ENCODE measurements around the gene SBF2. TPM values are rescaled to one million over a fixed set of nuclear protein-coding genes. Genes with fewer than 3 reads are reported as not detected.

Gene SBF2
- total and polyA plus RNA-seq, 9 of the 15 experiments (the other 6 are each of a cell fraction or from before 2014, with no cell fraction given): 0.80 to 9.5 (median 5.0) TPM

DNA sequence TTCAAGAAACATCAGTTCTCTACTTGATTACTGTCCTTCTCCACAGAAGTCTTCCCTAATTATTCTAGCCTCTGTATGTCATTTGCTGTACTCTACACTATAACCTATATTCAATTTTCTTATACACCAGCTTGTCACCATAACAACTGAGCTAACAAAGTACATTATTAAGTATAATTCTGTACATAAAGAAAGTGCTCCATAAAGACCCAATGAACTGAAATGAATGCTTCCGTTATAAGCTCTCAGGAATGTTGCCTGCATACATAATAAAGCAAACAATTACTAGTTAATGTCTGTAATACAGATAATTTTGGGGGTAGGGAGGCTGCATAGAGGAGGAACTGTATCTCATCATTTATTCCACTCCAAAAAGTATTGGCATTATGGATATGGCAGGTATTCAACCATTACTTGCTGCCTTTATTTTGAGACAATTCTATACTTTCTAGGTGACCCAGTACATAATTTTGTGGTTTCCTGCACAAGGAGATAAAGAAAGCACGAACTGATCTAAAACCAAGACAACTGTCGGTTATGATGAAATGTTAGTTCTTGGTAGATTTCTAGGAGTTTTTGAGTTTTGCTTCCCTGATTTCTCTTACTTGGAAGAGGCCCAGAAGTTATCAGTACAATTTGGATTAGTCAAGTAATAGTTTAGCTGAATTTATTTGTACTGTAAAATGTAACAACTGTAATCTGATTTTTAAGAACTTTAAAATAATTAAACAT lies 202.5 kb downstream of the SBF2 start:
- Histone ChIP-seq H3K27ac (ENCODE audit: extremely low read depth, low read depth, low read length) (no peak overlapping the region), H3K4me3 (no peak overlapping the region), H2AFZ (ENCODE audit: low read depth, low read length) (no peak overlapping the region), H3K27me3 (ENCODE audit: control insufficient read depth in 2 of 2, insufficient read depth in 2 of 2, low read length in 2 of 2) (peaks cover 0 to 3% of the 10 kb centered on the region in 2 experiments; a peak in 2 of 5 replicates), H3K36me3 (ENCODE audit: control insufficient read depth, insufficient read depth, low read length) (no peaks in the 10 kb centered on the region), H3K4me2 (ENCODE audit: insufficient read depth, low read length) (no peak overlapping the region), H4K20me1 (replicated peaks; ENCODE audit: control insufficient read depth, insufficient read depth, low read length) (no peaks in the 10 kb centered on the region), H3K9ac (ENCODE audit: insufficient read depth in 1 of 2, low read depth in 2 of 2, low read length in 2 of 2) (no peak overlapping the region), H3K79me2 (ENCODE audit: control insufficient read depth, insufficient read depth, low read length) (no peaks in the 10 kb centered on the region), H3K9me1 (ENCODE audit: control insufficient read depth, insufficient read depth, low read length) (no peaks in the 10 kb centered on the region), H3K4me1 (replicated peaks in 1 of 2; ENCODE audit: control insufficient read depth in 2 of 2, insufficient read depth in 2 of 2, low read length in 2 of 2) (no peaks in the 10 kb centered on the region), H3K9me3 (replicated peaks; ENCODE audit: control insufficient read depth, insufficient read depth, low read depth, low read length) (no peaks in the 10 kb centered on the region)
- WGBS (ENCODE audit: insufficient coverage, low coverage, missing lambda C conversion rate): 1% methylated on average over 3 of the region's 3 CpGs
- BruUV-seq (replicated peaks): no TSS peak
- CTCF ChIA-PET (ENCODE audit: low intra/inter-chr PET ratio): no interaction called here
- no peak for FAIRE-seq
- intact Hi-C loops (cut with micrococcal nuclease) (no loop called here), in situ Hi-C loops (cut with MboI) (no loop called here)
- no peak for DNase-seq (ENCODE audit: extremely low read depth in 1 of 4, low spot score in 3 of 4)
- POLR2A ChIA-PET: no interaction called here
- ATAC-seq: no peak
- peak; percentile 40; the same call in 1 of the 2 replicates for TF ChIP-seq TEAD4 (IDR thresholded peaks at IDR 0.05; ENCODE audit: low read length)
- TF ChIP-seq TEAD4 (CRISPR knock-in tag; IDR thresholded peaks at IDR 0.05; ENCODE audit: borderline replicate concordance): no peak
- no peak for TF ChIP-seq CEBPG (CRISPR knock-in tag; IDR thresholded peaks at IDR 0.05)
- peak; percentile 30 to 56; a peak in 1 of 4 replicates for TF ChIP-seq CEBPG (tag; conservative IDR thresholded peaks at IDR 0.05 in 1 of 2, IDR thresholded peaks at IDR 0.05 in 1 of 2)
- no peak for TF ChIP-seq HNRNPLL (IDR thresholded peaks at IDR 0.05; ENCODE audit: low read depth, low read length, poor library complexity, severe bottlenecking)
- no peak for TF ChIP-seq ZZZ3 (IDR thresholded peaks at IDR 0.05)
- no peak for TF ChIP-seq GABPB1 (CRISPR knock-in tag; IDR thresholded peaks at IDR 0.05)
- TF ChIP-seq NFE2L1 (tag; IDR thresholded peaks at IDR 0.05; ENCODE audit: borderline replicate concordance, low read depth): no peak
- TF ChIP-seq NCOA6 (IDR thresholded peaks at IDR 0.05): no peak
- no peak for TF ChIP-seq E2F3 (CRISPR knock-in tag; IDR thresholded peaks at IDR 0.05)
- no peak for TF ChIP-seq ZNF696 (CRISPR knock-in tag; conservative IDR thresholded peaks at IDR 0.05)
- TF ChIP-seq, protein P1, sequence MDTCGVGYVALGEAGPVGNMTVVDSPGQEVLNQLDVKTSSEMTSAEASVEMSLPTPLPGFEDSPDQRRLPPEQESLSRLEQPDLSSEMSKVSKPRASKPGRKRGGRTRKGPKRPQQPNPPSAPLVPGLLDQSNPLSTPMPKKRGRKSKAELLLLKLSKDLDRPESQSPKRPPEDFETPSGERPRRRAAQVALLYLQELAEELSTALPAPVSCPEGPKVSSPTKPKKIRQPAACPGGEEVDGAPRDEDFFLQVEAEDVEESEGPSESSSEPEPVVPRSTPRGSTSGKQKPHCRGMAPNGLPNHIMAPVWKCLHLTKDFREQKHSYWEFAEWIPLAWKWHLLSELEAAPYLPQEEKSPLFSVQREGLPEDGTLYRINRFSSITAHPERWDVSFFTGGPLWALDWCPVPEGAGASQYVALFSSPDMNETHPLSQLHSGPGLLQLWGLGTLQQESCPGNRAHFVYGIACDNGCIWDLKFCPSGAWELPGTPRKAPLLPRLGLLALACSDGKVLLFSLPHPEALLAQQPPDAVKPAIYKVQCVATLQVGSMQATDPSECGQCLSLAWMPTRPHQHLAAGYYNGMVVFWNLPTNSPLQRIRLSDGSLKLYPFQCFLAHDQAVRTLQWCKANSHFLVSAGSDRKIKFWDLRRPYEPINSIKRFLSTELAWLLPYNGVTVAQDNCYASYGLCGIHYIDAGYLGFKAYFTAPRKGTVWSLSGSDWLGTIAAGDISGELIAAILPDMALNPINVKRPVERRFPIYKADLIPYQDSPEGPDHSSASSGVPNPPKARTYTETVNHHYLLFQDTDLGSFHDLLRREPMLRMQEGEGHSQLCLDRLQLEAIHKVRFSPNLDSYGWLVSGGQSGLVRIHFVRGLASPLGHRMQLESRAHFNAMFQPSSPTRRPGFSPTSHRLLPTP (IDR thresholded peaks at IDR 0.05; ENCODE audit: borderline replicate concordance, extremely low read depth, insufficient read length): no peak
- TF ChIP-seq HDGF (IDR thresholded peaks at IDR 0.05): no peak
- no peak for TF ChIP-seq PPARD (CRISPR knock-in tag; IDR thresholded peaks at IDR 0.05)
- no peak for TF ChIP-seq CBX5 (IDR thresholded peaks at IDR 0.05; ENCODE audit: borderline replicate concordance, low read depth)
- TF ChIP-seq FOSL1 (tag; conservative IDR thresholded peaks at IDR 0.05): no peak
- TF ChIP-seq, protein P2, sequence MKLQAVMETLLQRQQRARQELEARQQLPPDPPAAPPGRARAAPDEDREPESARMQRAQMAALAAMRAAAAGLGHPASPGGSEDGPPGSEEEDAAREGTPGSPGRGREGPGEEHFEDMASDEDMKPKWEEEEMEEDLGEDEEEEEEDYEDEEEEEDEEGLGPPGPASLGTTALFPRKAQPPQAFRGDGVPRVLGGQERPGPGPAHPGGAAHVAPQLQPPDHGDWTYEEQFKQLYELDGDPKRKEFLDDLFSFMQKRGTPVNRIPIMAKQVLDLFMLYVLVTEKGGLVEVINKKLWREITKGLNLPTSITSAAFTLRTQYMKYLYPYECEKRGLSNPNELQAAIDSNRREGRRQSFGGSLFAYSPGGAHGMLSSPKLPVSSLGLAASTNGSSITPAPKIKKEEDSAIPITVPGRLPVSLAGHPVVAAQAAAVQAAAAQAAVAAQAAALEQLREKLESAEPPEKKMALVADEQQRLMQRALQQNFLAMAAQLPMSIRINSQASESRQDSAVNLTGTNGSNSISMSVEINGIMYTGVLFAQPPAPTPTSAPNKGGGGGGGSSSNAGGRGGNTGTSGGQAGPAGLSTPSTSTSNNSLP (IDR thresholded peaks at IDR 0.05; ENCODE audit: borderline replicate concordance, low read depth, low read length): no peak
- TF ChIP-seq, protein P3, sequence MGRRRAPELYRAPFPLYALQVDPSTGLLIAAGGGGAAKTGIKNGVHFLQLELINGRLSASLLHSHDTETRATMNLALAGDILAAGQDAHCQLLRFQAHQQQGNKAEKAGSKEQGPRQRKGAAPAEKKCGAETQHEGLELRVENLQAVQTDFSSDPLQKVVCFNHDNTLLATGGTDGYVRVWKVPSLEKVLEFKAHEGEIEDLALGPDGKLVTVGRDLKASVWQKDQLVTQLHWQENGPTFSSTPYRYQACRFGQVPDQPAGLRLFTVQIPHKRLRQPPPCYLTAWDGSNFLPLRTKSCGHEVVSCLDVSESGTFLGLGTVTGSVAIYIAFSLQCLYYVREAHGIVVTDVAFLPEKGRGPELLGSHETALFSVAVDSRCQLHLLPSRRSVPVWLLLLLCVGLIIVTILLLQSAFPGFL (CRISPR knock-in tag; IDR thresholded peaks at IDR 0.05): no peak
